A549 treated with RU486 at 1 μM for 4 hours (cell line): Measurements from ENCODE around the gene KIF3A. TPM values are rescaled to one million over a fixed set of nuclear protein-coding genes. Genes with fewer than 3 reads are reported as not detected.

Experiments
- total RNA-seq: library from RNA; stranded (reverse); fragments of 200-300 nt; extraction: Qiagen RNA extraction; gene quantifications from 5 replicates; pipeline ENCODE4 v1.2.3, GENCODE V29; 2022; ENCODE audit warnings: low read depth

The KIF3A gene
- 7.1 to 12.0 TPM (median 10.0 TPM) in 5 replicates for total RNA-seq

GRCh38 chr5:132736853-132737833 lies at the start of gene KIF3A:
TSS of gene KIF3A (minus strand) at chr5:132737546. CDS start at chr5:132737419, 127 bp downstream.

GRCh38 chr5:132777209-132778069 lies 40.1 kb upstream of the KIF3A start, which contains the start of gene SEPTIN8:
TSS of gene SEPTIN8 (minus strand) at chr5:132777239. CDS start at chr5:132777137, 102 bp downstream.

DNA sequence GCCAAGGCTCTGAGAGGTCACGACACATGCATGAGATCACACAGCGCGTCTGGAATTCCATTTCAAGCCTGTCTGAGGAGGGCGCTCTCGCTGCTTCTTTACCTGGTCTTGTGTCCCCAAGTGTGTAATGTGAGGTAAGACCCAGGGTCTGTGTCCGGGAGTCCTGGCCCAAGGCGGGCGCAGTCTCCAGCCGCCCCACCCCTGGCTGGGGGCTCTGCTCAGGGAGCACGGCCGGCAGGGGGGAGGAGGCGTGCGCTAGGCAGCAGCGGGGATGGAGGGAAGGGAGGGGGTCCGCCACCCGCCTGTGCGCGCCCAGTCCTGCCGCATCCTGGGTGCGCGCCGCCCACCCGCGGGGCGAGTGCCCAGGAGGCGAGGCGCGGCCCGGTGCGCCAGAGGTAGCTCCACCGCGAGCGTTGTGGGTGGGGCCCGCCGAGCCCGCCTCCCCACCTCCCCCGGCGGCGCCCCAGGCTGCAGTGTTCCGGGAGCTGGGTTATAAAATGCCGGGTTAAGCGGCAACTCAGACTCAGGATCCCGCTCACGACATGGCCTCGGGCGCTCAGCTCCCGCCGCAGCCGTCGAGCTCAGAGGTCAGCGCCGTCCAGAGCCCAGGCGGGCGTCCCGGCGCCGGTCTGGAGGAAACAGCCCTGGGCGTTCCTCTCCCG lies 9.7 kb upstream of the KIF3A start, which contains the start of gene CCNI2:
TSS of gene CCNI2 (plus strand) at position 473 of the 662 bp plus-strand sequence. CDS start at position 543, 70 bp downstream.

DNA sequence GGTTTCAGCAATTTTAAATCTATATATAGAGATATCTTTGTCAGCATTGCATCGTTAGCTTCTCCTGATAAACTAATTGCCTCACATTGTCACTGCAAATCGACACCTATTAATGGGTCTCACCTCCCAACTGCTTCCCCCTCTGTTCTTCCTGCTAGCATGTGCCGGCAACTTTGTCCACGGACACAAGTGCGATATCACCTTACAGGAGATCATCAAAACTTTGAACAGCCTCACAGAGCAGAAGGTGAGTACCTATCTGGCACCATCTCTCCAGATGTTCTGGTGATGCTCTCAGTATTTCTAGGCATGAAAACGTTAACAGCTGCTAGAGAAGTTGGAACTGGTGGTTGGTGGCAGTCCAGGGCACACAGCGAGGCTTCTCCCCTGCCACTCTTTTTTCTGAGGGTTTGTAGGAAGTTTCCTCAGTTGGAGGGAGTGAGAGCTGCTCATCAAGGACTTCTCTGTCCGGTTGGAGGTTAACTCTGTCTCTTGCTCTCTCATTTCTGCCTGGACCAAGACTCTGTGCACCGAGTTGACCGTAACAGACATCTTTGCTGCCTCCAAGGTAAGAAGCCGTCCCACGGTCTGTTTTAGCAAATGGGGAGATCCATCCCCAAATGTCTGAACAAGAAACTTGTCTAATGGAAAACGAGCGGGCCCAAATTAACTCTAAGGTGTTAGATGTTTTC lies 63.3 kb downstream of the KIF3A start, which contains the start of gene IL4:
TSS of gene IL4 (plus strand) at position 51 of the 692 bp plus-strand sequence. CDS start at position 113, 62 bp downstream.

GRCh38 chr5:132657676-132658380 lies 79.5 kb downstream of the KIF3A start, which contains the start of gene IL13:
TSS of gene IL13 (plus strand) at chr5:132658173. CDS start at chr5:132658187, 14 bp downstream.

Other genes with a start within 250 kb of the KIF3A start
- 34.6 to 43.4 TPM (median 39.7 TPM) in 5 replicates for gene IRF1, start 246.8 kb downstream of the KIF3A start, total RNA-seq
- gene IL5, start 194.0 kb downstream of the KIF3A start, total RNA-seq, result not detected in 5 replicates
- 27.4 to 38.7 TPM (median 29.9 TPM) in 5 replicates for gene RAD50, start 180.6 kb downstream of the KIF3A start, total RNA-seq
- gene IL13, start 79.4 kb downstream of the KIF3A start, total RNA-seq, result 0.07 to 0.24 TPM in 2 of 5 replicates, not detected in the others
- gene IL4, start 63.6 kb downstream of the KIF3A start, total RNA-seq, result not detected in 5 replicates
- 0.07 to 0.26 TPM (median 0.14 TPM) in 5 replicates for gene CCNI2, start 9.9 kb upstream of the KIF3A start, total RNA-seq
- 13.0 to 21.5 TPM (median 18.9 TPM) in 5 replicates for gene SEPTIN8, start 39.7 kb upstream of the KIF3A start, total RNA-seq
- 0.16 to 0.17 TPM (median 0.17 TPM) in 4 of 5 replicates, not detected in the other for gene SOWAHA, start 75.8 kb upstream of the KIF3A start, total RNA-seq
- gene SHROOM1, start 93.1 kb upstream of the KIF3A start, total RNA-seq, result 6.0 to 11.4 TPM (median 9.4 TPM) in 5 replicates
- gene GDF9, start 128.9 kb upstream of the KIF3A start, total RNA-seq, result 0.09 to 0.24 TPM (median 0.18 TPM) in 5 replicates
- 367 to 625 TPM (median 509 TPM) in 5 replicates for gene UQCRQ, start 129.1 kb upstream of the KIF3A start, total RNA-seq
- gene LEAP2, start 136.1 kb upstream of the KIF3A start, total RNA-seq, result 0.56 to 1.1 TPM (median 0.76 TPM) in 5 replicates
- 10.8 to 25.6 TPM (median 23.3 TPM) in 5 replicates for gene AFF4, start 226.1 kb upstream of the KIF3A start, total RNA-seq